OCI-LY7 (cell line): ENCODE measurements around the gene ZNF732. TPM values are rescaled to one million over a fixed set of nuclear protein-coding genes. Genes with fewer than 3 reads are reported as not detected.

Source experiments
- Bru-seq: library from RNA; stranded (reverse); fragments of 400-500 nt; gene quantifications from one replicate; lab custom pipeline; 2021; lab: Mats Ljungman, UMichigan
- BruChase-seq, 2 experiments: library from RNA; stranded (reverse); fragments of 400-500 nt; gene quantifications; one replicate each; lab custom pipeline; 2021; lab: Mats Ljungman, UMichigan
- BruUV-seq: library from RNA; stranded (reverse); fragments of 400-500 nt; replicated peaks from 2 replicates; lab custom pipeline; 2021; lab: Mats Ljungman, UMichigan
- CTCF ChIA-PET: fragments of 300-600 bp; sonication (Branson Sonifier 250); formaldehyde crosslinking; loops from one replicate; lab custom pipeline; 2022; ENCODE audit warnings: antibody characterized with exemption; ENCODE audit not compliant: unreplicated experiment; lab: Charles Lee
- POLR2A ChIA-PET: fragments of 300-600 bp; sonication (Branson Sonifier 250); formaldehyde crosslinking; loops from one replicate; lab custom pipeline; 2022; ENCODE audit warnings: antibody characterized with exemption; lab: Charles Lee
- DNase-seq: peaks from one replicate; pipeline ENCODE4 v3.0.0-alpha.2; 2015; ENCODE audit warnings: low spot score
- H2AFZ ChIP-seq: fragments of 200-600 bp; sonication (generic), shearing (Covaris generic); 2 replicates; pipeline ENCODE4 v1.6.1; 2014; ENCODE audit warnings: mild to moderate bottlenecking, antibody characterized with exemption, low read length, moderate library complexity
- H3K27ac ChIP-seq: fragments of 200-600 bp; sonication (generic); 2 replicates; pipeline ENCODE4 v1.5.1; 2014; ENCODE audit warnings: mixed run types, low read depth, mild to moderate bottlenecking, moderate library complexity, low read length, inconsistent platforms; ENCODE audit not compliant: poor library complexity, severe bottlenecking
- H3K36me3 ChIP-seq: fragments of 200-600 bp; sonication (generic); 2 replicates; pipeline ENCODE4 v1.6.1; 2014; ENCODE audit warnings: mild to moderate bottlenecking, antibody characterized with exemption, low read length, moderate library complexity, mixed read lengths; ENCODE audit not compliant: insufficient read depth
- H3K4me1 ChIP-seq: fragments of 200-600 bp; sonication (generic); 2 replicates; pipeline ENCODE4 v1.5.1; 2014; ENCODE audit warnings: mild to moderate bottlenecking, low read length; ENCODE audit not compliant: insufficient read depth, poor library complexity, severe bottlenecking
- H3K4me2 ChIP-seq: fragments of 200-600 bp; sonication (generic); 2 replicates; pipeline ENCODE4 v1.6.1; 2014; ENCODE audit warnings: mild to moderate bottlenecking, low read length
- H3K4me3 ChIP-seq: fragments of 200-600 bp; sonication (generic); 2 replicates; pipeline ENCODE4 v1.5.1; 2014; ENCODE audit warnings: mild to moderate bottlenecking, low read depth, low read length; ENCODE audit not compliant: poor library complexity, severe bottlenecking
- H3K79me2 ChIP-seq: fragments of 200-600 bp; sonication (generic); 2 replicates; pipeline ENCODE4 v1.6.1; 2016; ENCODE audit warnings: low read depth, mild to moderate bottlenecking, low read length, moderate library complexity, mixed read lengths; ENCODE audit not compliant: insufficient read depth
- H3K9me2 ChIP-seq: fragments of 200-600 bp; sonication (generic); 2 replicates; pipeline ENCODE4 v1.6.1; 2016; ENCODE audit warnings: mild to moderate bottlenecking, low read length, mixed read lengths; ENCODE audit not compliant: insufficient read depth
- H3K9me3 ChIP-seq: fragments of 200-600 bp; sonication (generic); 2 replicates; pipeline ENCODE4 v1.6.1; 2014; ENCODE audit warnings: mild to moderate bottlenecking, mixed run types, low read length, mixed read lengths
- H4K20me1 ChIP-seq: fragments of 200-600 bp; sonication (generic); 2 replicates; pipeline ENCODE4 v1.6.1; 2014; ENCODE audit warnings: mild to moderate bottlenecking, antibody characterized with exemption, low read length, moderate library complexity, mixed read lengths; ENCODE audit not compliant: insufficient read depth
- CTCF ChIP-seq: fragments of 200-600 bp; sonication (generic); conservative IDR thresholded peaks from 2 replicates; pipeline ENCODE4 v1.5.1; 2014; ENCODE audit warnings: mild to moderate bottlenecking, antibody characterized with exemption, low read length, moderate library complexity, mixed read lengths
- EZH2phosphoT487 ChIP-seq: fragments of 200-600 bp; sonication (generic); IDR thresholded peaks from 2 replicates; pipeline ENCODE4 v1.6.1; 2018; ENCODE audit warnings: low read depth, borderline replicate concordance, mild to moderate bottlenecking, mixed run types, antibody characterized with exemption, low read length, moderate library complexity, mixed read lengths
- intact Hi-C: fragments of 100-400 bp; cut with micrococcal nuclease; formaldehyde crosslinking; loops from one replicate; pipeline ENCODE4 v1.10.0; 2022; ENCODE audit not compliant: unreplicated experiment
- long read RNA-seq: library from polyadenylated mRNA; stranded (forward); transcript quantifications from one replicate; pipeline ENCODE4 v2.0.0, GENCODE V29; 2022
- total RNA-seq, 2 experiments: library from RNA; depleted of rRNA in 1 of 2; stranded (reverse); fragments of >200 nt in 1 of 2; shearing (Covaris generic) in 1 of 2; gene quantifications; 2 replicates each; pipeline ENCODE4 v1.2.3, GENCODE V29; 2014 to 2022

The ZNF732 gene
- not detected in 2 replicates for total RNA-seq (2014; rRNA removed; shearing (Covaris generic))
- not detected in 2 replicates for total RNA-seq (2022)
- percentile 2 among the genes with signal in this experiment for Bru-seq, nascent RNA
- not detected for BruChase-seq, experiment 1, labeled RNA remaining after a 6-hour chase
- percentile 2 among the genes with signal in this experiment for BruChase-seq, experiment 2, labeled RNA remaining after a 2-hour chase
- long read RNA-seq: 0 reads

DNA sequence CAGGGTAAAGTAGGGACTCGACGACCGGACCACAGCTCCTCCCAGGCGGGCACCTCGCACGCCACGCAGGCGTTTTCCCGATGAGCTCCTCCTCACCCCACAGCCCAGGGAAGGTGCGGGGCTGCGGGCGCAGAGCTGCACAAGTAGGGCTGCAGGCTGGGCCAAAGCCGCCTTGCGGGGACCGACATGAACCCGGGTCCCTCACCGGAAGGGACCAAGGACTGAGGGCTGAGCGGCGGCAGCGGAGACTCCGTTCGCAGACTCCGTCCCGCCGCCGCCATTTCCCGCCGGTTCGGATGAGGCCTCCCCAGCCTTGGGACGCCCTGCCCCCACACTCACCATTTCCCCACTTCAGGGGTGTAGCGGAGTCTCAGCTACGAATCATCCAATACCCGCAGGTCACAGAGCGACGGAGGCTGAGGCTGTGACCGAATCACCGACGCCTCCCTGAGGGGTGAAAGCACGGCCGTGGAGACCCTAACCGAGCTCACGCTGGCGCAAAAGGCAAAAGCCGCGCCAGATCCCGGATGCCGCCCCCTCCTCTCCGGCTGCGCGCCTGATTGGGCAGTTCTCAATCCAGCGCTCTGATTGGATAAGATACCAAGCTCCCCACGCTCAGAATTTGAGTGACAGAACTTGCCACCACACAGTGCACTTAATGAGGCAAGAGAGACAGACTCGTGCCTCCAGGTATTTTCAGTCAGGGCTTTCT, at the start of gene ZNF732:
Gene ZNF732, minus strand, starts transcription at position 506 of the 712 bp plus-strand sequence. Its CDS starts 164 bp downstream, at position 342.
- peaks cover 25% of the 10 kb centered on the region for H3K4me1 ChIP-seq
- peak within 1 kb of the TSS; percentile 69 for H3K4me2 ChIP-seq
- H2AFZ ChIP-seq: peak within 1 kb of the TSS; percentile 62; the same call in 1 of the 2 replicates
- intact Hi-C loops: no loop called here
- peak within 1 kb of the TSS; percentile 87 for H3K27ac ChIP-seq
- H3K9me3 ChIP-seq: peaks cover 66% of the 10 kb centered on the region
- CTCF ChIA-PET: no interaction called here
- peaks cover 10% of the 10 kb centered on the region; the same call in 1 of the 2 replicates for H3K36me3 ChIP-seq
- TF ChIP-seq CTCF (no peak), EZH2phosphoT487 (no peak)
- H4K20me1 ChIP-seq: no peaks in the 10 kb centered on the region
- DNase-seq: no peak
- POLR2A ChIA-PET: no interaction called here
- H3K9me2 ChIP-seq: no peaks in the 10 kb centered on the region
- no TSS peak for BruUV-seq
- H3K79me2 ChIP-seq: no peaks in the 10 kb centered on the region
- peak within 1 kb of the TSS; percentile 46 for H3K4me3 ChIP-seq

- Histone ChIP-seq H4K20me1 (no peaks in the 10 kb centered on the region), H3K9me2 (no peaks in the 10 kb centered on the region), H2AFZ (no peak overlapping the region), H3K36me3 (peaks cover 63% of the 10 kb centered on the region), H3K4me1 (peaks cover 4% of the 10 kb centered on the region), H3K79me2 (peaks cover 47% of the 10 kb centered on the region; the same call in 1 of the 2 replicates), H3K4me3 (no peak overlapping the region), H3K9me3 (peaks cover 32% of the 10 kb centered on the region; the same call in 1 of the 2 replicates), H3K27ac (no peak overlapping the region), H3K4me2 (no peak overlapping the region)
- intact Hi-C loops: no loop called here
- TF ChIP-seq EZH2phosphoT487 (no peak), CTCF (peak; percentile 45)
- POLR2A ChIA-PET: interaction anchor here (0.7 kb wide), 1 partner anchor 354 kb away, joined by 3 read pairs; no protein-coding TSS in a partner anchor
- BruUV-seq: no TSS peak
- peak; percentile 15 for DNase-seq
- CTCF ChIA-PET: no interaction called here
Measured at GRCh38 chr4:340011-340410, 34.7 kb upstream of the ZNF732 start.
